NCI-H128 (cell line): ENCODE measurements around the gene ADRA2B.

Experiments used
- DNase-seq: peaks from one replicate; lab custom pipeline; 2025; ENCODE audit not compliant: unreplicated experiment; lab: John Stamatoyannopoulos, UW

ADRA2B gene

DNA sequence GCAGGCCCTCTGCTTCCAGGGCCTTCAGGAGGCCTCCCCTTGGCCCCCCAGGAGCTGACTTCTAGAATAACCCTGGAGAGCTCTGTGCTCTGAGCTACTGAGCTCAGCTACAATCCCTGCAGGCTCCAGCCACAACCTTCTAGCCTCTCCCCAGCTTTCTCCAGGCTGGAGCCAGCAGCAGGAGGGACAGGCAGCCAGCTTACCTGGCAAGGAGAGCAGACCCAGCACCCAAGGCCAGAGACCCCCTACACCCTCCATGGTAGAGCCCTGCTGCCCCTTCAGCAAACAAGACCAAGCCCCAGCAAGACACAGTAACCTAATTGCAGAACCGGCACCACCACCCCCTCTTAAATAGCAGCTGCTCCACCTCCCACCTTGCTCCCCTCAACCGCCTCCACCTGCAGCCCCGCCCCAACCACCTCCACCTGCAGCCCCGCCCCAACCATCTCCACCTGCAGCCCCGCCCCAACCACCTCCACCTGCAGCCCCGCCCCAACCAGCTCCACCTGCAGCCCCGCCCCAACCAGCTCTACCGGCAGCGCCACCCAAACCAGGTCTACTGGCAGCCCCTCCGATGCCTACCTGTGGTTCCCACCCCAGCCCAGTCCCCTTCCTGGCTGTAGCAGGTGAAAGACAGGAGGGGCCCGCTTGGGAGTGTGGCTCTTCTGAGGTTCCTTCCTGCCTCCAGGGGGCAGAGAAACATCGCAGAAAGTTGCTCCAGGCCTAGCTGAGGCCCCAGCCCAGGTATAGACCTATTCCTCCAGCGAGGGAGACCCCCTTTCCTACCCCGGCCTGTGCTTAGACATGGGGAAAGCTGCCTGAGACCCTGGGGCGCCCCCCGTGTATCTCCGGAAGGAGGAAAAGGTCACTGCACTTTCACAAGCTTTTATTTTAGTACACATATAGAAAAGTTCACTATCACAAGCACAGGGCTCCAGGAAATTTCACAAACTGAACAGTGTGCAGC is 22.1 kb upstream of the ADRA2B start, which contains the start of gene ASTL:
TSS of gene ASTL (minus strand) at position 324 of the 967 bp plus-strand sequence. CDS start at position 258, 66 bp downstream.
- DNase-seq = no peak

DNA sequence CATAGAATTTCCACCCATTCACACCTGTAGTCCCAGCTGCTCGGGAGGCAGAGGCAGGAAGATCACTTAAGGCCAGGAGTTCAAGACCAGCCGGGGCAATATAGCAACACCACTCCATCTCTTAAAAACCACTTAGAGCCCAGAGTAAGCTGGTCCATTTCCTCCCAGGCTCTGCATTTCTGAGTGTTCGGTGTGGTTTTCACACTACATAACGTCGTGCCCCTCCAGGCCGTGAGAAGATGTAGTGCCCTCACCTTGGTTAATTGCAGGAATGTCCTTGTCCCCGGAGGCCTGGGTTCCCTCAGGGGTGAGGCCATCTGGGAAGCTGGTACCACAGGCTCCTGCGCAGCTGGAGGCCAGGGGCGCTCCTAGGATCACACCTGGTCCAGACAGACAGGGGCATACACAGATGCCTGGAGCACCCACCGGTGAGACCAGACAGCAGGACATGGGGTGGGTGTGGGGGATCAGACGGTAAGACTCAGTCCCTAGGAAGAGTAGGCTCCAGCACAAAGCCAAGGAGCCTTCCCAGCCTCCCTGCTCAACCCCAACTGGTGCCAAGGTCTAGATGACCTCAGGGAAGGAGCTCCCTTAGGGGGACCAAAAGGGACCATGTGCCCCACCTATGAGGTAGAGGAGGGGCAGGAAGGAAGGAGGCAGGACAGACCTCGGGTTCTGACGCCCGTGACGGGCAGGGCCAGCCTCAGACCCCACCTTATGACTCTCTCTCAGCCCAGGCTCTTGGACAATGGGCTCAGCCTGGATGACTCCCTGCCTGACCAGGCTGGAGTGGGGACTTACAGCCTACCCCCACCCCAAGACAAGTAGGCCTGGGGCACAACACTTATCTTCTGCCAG is 21.2 kb upstream of the ADRA2B start:
- DNase-seq = no peak

DNA sequence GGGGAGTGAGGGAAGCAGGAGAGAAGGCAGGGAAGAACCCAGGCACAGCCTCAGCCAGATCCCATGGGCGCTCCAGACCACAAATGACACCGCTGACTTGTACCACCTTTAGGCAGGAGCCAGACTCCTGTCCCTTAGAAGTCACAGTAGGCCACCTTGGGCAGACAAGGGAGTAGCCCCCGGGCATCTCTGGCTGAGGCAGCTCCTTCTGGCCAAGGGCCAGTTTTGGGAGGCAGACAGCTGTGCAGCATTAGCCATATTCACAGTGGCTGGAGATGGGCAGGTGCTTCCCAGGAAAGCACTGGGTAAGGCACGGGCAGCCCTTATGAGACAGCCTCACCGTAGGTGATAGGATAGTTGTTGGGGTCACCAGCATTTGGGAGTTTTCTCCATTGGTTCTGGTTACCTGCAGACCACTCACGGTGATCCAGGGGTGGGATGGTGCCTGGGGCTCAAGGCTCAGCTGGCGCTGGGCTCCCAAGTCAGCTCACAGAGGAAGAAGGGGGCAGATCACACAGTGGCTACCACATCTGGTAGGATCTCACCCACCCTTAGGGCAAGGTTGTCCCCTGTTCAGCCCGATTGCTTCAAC is 19.9 kb upstream of the ADRA2B start:
- no peak for DNase-seq

DNA sequence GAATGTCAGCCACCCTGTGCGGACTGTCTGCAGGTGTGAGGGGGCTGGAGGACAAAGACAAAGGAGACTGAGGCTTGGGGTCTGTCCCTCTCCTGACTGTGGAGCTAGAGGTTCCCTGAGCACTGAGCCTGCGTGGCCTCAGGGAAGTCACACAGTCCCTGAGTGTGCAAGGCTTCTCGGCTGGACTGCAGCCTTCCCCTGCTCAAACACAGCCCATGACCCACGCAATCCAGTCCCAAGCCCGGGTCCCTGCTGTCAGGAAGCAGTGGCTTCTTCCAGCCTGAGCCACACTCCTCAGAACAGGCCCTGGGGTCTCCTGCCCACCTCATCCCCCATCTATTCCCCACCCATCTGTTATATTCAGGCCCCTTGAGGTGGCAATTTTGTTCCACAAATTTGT is 19.2 kb upstream of the ADRA2B start:
- DNase-seq = no peak

DNA sequence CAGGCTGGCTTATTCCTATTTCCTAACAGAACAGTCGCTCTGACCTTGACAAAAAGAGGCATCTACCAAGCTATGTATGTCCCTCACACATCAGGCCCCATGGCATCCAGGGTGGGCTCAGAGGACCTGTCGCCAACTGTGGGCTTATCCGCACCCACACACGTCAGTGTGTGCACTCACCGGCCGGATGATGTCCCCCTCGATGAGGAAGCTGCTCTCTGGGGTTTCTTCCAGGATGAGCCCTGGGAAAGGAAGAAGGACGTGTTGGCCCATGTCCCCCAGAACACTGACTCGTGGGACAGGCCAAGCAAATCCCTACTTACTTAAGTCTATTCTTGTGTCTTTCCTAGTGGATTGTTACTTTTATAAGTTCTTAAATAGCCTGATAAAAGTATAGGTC is 18.8 kb upstream of the ADRA2B start:
- DNase-seq = no peak

DNA sequence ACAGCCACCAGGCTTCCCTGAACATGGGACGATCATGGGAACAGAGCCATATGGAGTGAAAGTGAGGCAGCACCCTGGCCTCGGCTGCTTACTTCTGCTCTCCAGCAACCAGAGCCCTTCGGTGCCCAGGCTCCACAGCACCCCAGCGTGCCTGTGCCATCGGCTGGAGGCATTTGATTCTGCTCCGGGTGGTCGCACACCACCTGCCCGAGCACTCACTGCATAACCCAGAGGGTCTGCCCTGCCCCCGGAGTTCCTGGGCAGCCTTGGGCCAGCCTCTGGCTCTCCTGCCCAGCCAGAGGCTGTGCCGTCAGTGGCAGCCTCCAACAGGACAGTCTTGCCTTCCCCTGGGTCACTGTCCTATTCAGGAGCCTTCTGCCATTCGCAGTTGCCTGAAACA is 18.1 kb upstream of the ADRA2B start:
- DNase-seq = no peak

DNA sequence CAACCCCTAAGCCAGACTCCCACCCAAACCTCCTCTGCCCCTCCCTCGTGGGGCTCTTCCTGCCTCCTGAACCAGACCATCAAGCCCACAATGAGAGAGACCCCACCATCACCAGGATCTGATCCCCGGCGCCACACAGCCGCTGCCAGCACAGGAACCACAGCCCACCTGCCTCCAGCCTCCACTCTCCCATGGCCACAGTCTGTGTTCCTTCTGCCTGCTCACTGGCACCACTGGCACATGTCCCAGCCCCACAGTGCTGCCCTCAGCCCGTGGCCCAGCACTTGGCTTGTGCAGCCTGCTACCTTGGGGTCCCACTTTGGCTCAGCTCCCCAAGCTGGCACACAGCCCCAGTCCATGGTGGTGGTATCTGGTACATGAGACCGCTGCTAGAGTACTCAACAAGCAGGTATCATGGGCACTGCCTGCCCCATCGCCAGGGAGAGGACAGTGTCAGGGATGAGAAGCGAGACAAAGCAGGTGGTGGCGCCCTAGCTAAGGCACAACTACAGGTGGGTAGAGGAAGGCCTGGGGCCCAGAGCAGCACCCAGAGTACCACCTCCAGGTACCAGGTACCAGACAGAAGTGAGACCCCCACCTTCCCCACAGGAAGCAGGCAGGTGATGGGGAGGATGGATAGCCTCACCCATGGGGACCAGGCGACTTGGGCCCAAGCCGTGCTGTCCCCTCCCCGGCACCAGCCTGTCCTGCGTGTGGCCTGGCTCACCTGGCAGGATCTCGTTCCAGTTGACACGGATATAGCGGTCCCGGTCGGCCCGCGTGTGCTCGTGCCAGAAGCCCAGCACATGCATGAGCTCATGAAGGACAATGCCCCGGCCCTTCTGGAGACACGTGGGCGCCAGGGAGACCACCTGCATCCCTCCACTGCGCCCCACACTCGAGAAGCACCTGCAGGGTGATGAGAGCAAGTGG is 15.7 kb upstream of the ADRA2B start:
- no peak for DNase-seq

DNA sequence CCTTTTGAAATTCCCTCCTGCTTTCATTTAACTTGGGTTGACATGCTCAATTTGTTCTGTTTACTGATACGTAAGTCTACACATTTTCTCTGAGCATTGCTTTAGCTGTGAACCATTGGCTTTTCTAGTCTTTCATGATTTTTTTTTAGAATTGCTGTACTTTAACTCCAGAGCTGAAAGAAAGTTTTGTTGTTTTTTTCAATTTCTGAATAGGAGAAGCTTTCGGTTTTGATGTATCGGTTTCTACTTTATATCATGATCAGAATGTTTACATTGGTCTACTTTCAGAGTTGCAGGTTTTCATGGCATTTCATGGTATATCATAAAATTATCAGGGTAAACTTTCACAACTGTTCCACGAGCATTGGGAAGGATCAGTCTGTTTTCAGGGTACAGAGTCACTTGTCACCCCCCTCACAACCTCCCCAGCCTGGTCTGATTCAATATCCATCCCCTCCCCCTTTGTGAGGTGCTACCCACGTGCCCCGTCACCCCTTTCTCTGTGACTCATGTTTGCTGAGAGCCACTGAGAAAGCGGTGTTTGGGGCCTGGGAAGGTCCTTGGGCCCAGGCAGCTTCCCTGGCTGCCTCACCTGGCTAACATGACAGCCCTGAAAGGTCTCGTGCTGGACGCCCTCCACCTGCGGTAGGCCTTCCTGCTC is 14.9 kb upstream of the ADRA2B start:
- no peak for DNase-seq

DNA sequence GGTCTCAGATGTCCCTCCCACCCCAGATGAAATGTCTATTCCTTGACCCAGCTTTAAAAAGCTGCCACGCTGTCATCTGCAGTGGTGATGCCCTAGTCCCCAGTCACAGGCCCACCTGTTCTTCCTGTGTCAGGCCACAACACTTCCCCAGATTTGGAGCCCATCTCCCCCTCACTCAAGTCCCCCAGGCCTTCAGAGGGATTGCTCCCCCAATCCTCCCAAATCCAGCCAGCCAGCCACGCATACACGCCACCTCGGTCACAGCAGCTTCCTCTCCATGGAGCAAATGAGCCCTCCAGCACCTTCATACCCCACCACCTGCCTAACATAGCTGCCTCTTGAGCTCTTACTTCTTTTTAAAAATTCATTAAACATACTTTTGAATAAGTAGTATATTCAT is 14.1 kb upstream of the ADRA2B start:
- DNase-seq = no peak

DNA sequence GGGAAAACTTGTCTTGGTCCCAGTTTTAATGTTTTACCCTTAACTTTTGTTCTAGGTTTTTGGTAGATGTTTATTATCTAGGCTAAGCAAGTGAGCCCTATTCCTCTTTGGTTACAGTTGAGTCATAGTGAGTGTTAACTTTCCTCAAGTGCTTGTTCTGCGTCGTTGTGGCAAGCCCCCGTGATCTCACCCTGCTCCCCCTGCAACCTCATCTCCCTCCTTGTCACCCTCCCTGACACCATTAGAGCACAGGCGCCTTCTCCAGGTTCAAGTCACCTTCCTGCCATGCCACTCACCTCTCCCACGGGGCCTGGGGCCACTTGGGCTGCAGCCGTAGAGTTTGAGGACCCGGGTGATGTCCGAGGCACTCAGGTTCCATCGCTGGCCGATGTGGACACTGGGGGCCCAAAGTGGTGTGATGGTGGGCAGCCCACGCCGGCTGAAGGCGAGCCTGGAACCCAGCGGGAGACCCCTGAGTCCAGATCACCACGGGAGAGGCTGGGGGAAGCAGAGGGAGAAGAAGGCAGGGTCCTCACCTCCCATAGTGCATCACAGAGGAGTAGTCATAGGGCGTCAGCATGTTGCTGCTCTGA is 13.3 kb upstream of the ADRA2B start:
- DNase-seq = no peak

DNA sequence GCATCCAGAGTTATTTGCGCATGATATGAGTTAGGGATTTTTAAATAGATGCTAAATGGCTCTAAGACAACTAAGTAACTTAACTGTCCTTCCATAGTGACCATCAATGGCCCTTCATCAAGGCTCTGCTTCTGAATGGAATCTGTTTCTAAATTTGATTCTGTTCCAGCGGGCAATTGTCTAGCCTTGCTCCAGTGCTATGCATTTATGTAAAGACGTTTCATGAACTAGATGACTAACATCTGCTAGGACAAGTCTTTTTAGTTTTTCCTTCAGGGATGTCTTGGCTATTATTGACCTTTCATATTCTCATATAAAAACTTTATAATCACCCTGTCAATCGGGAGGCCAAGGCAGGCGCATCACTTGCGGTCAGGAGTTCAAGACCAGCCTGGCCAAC is 12.1 kb upstream of the ADRA2B start:
- no peak for DNase-seq

DNA sequence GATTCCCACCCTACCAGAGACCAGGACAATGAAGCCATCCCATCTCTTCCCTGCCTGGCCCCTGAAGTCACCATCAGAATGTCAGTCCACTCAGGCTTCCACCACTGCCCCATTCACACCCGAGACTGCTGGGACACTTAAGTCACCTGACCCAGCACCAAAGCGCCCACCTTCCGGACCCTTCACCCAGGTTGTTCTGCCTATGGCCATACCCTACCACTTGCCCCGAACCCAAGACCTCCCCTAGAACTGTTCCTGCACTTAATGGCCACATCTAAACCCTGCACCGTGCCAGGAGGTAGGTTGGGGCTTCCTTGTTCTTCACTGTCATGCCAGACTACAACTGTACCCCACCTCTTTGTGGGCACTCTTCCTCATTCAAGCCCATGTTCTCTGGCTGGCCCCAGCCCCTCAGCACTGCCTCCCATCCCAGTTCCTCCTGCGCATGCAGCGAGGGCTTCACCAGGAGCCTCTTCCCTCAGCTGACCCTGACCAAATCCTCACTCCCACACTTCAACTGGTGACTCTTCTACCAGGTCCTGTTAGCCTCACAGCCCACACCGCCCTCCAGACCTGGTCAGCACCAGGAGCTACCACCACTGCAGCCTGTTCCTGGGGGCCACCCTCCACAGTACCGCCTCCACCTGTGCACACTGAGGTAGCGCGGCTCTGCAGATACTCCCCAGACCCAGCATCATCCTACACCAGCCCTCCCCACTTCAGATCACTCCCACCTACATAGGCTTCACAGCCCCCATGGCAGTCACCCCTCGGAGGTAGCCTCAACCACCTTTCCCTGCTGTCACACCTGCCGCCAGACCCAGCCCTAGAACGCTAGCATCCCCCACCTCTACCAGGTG is 8.3 kb upstream of the ADRA2B start:
- no peak for DNase-seq

DNA sequence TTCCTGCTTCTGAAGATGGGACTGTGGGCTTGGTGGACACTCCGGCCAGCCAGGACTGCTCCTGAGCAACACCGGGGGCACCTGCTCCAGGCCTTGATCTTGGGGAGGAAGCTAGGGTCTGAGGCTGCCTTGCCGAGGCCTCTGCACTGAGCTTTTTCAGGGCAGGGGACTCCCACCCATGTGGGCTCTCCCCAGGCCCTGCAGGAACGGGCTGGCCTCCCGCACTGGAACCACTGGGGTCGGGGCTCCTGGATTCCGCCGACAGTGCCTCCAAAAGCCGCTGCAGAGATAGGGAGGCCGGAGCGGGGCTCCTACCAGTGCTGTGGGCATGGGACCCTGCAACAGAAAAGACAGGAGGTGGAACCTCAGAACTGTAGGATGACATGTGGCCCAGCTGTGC is 7.6 kb upstream of the ADRA2B start:
- no peak for DNase-seq

DNA sequence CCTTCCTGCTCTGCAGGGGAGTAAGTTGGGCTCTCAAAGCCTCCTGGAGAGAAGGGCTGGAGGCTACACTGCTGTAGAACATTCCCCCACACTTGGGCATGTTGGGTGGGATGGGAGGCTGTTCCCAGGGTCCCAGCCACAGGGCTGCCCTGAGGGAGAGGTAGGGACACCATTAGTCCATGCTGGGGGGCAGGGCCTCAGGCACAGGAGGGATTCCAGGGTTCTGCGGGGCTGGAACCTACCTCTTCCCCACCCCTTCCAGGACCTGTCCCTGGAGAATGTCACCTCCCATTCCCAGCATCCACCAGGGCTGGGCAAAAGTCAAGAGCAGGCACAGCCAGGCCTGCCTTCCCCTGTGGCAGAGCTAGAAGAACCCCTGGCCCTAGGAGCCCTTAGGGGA is 6.9 kb upstream of the ADRA2B start:
- no peak for DNase-seq

DNA sequence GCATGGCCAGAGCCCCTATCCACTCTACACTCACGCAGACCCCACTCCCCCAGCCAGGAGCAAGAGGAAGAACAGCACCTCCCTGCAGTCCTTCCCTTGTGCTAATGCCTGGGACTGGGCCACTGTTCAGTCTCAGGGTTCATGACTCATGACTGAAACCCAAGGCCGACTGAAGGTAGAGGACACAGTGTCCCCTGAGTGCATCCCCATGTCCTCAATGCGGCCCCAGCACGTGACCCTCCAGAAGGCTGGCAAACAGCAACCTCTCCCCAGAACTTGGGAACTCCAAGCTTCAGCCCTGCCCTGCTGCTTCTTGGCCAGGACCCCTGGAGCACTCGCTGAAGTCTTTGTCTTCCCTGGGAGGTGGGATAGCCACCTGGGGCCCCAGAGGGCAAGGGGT is 6.0 kb upstream of the ADRA2B start:
- DNase-seq = no peak

DNA sequence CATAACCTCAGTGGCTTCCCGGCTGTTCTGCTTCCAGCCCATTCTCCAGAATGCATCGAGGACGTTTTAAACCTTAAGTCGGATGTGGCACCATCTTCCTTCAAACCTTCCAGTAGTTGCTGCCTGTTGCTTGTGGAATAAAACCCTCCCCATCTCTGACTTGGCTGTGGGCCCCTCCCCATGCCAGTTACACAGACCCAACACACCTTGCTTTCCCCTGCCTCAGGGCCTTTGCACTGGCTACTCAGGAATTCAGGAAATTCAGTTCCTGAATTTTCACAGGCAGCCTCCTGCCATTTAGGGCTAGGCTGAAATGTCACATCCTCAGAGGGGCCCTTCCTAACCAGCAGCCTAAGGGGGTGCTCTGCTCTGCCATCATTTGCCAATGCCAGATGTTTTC is 5.0 kb upstream of the ADRA2B start:
- no peak for DNase-seq

DNA sequence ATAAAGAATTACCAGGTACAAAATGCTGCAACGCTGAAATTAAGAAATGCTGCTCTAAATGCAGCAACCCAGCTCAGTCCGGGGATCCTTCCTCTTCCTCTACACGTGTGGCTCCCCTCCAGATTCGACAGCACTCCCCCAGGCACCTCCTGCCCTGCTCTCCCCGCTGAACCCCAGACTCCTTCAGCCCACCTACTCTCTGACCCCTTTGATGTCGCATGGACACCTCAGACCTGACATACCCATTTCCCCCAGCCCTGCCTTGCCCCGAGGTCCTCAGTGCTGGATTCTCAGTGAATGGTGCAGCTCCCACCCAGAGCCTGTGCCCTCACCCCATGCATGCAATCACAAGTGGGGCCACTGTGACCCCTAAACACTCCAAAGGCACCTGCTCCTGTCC is 4.6 kb upstream of the ADRA2B start:
- no peak for DNase-seq

DNA sequence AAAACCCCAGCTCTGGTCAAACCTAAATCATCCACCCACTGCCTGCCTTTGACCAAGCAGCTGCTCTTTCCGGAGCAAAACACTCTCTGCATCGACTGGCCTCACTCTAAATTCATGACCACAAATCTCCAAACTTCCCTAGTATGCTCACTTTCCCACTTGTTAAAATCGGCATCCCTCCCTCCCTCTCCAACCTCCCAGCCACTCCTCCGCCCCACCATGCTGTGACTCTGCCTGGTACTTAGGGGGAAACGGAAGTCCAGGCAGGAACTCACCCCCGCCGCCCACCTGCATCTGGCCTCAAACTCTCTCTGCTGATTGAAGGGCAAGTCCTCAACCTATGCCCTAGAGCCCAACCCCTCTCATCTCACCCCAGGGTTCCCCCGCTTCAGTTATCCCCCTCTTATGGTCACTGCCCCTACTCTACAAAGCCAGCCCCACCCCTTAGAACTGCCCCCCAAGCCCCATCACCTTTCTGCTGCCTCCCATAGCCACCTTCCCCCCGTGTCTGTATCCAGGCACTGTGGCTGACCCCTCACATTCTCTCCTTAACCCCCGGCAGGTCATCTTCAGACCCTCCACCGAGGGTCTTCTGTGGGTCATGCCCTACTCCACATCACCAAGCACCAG is 3.8 kb upstream of the ADRA2B start:
- no peak for DNase-seq
